Measurements from ENCODE around the gene WDCP. TPM values are rescaled to one million over a fixed set of nuclear protein-coding genes. Genes with fewer than 3 reads are reported as not detected.
"Not testable (repeated sequence)": the region's sequence is repeated elsewhere in the genome, so short reads cannot be mapped to it uniquely, and the experiment has no call there.

The WDCP gene, protein sequence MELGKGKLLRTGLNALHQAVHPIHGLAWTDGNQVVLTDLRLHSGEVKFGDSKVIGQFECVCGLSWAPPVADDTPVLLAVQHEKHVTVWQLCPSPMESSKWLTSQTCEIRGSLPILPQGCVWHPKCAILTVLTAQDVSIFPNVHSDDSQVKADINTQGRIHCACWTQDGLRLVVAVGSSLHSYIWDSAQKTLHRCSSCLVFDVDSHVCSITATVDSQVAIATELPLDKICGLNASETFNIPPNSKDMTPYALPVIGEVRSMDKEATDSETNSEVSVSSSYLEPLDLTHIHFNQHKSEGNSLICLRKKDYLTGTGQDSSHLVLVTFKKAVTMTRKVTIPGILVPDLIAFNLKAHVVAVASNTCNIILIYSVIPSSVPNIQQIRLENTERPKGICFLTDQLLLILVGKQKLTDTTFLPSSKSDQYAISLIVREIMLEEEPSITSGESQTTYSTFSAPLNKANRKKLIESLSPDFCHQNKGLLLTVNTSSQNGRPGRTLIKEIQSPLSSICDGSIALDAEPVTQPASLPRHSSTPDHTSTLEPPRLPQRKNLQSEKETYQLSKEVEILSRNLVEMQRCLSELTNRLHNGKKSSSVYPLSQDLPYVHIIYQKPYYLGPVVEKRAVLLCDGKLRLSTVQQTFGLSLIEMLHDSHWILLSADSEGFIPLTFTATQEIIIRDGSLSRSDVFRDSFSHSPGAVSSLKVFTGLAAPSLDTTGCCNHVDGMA
- total RNA-seq: 12.0 TPM

DNA sequence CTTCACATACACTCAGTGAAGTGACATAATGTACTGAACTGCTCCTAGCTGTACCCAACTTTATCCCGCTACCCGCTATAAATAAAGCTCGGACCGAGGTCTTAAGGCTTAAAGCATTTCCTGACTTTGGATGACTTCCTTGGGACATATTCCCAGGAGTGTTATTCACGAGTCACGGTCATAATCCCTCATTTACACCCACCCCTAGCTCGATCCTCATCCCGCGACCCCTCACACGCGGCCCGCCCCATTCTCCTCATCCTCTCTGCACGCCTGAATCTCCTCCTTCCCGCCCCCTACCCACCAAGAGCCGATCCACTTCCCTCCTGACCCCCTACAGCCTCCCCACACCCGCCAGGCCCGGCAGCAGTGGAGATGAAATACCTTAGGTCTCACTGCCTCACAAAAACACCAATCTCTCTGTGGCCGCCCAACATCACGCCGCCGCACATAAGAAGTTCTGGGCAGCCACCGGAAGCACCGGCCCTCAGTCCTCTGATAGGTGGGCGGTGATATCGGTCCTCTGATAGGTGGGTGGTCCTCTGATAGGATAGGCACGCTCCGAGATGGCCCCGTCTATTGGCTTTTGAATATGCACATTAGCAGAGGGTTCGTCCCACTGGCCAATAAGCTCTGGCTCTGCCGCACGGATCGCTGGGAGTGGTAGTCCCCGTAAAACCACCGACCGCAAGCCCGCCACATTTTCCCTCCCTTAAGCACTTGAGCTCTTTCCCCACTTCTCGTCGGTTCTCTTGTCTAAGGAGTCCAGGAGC is at the start of gene WDCP:
Gene WDCP, minus strand, starts transcription at position 462 of the 773 bp plus-strand sequence. CDS start 7,897 bp downstream, outside the sequence.
- H3K9ac ChIP-seq (ENCODE audit: low read depth in 1 of 3, low read length in 3 of 3): peak within 1 kb of the TSS; percentile 82 to 87 (median 85)
- no peaks in the 10 kb centered on the region for H3K9me3 ChIP-seq (ENCODE audit: control insufficient read depth in 3 of 3, low read length in 3 of 3)
- H3K4me1 ChIP-seq (ENCODE audit: control insufficient read depth in 3 of 3, insufficient read depth in 3 of 3, low read length in 3 of 3): peaks cover 9 to 22% (median 21%) of the 10 kb centered on the region in 3 donors
- H3K4me3 ChIP-seq (ENCODE audit: low read length in 3 of 3): peak within 1 kb of the TSS; percentile 82 to 97 (median 86)
- H3K36me3 ChIP-seq (ENCODE audit: control insufficient read depth in 3 of 3, insufficient read depth in 3 of 3, low read length in 3 of 3): no peaks in the 10 kb centered on the region
- peak within 1 kb of the TSS; percentile 49 for H3K27ac ChIP-seq (ENCODE audit: low read depth, low read length)
- peaks cover 0 to 11% (median 5%) of the 10 kb centered on the region in 3 donors for H3K27me3 ChIP-seq (ENCODE audit: control insufficient read depth in 3 of 3, insufficient read depth in 3 of 3, low read length in 3 of 3)

DNA sequence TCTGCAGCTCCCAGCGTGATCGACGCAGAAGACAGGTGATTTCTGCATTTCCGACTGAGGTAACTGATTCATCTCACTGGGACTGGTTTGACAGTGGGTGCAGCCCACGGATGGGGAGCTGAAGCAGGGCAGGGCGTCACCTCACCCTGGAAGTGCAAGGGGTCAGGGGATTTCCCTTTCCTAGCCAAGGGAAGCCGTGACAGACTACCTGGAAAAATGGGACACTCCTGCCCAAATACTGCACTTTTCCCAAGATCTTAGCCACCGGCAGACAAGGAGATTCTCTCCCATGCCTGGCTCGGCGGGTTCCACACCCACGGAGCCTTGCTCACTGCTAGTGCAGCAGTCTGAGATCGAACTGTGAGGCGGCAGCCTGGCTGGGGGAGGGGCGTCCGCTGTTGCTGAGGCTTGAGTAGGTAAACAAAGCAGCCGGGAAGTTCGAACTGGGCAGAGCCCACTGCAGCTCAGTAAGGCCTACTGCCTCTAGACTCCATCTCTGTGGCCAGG is 48.0 kb upstream of the WDCP start:
- not testable (repeated sequence) for H3K4me3 ChIP-seq (ENCODE audit: low read length in 3 of 3); H3K27me3 ChIP-seq (ENCODE audit: control insufficient read depth in 3 of 3, insufficient read depth in 3 of 3, low read length in 3 of 3); H3K9ac ChIP-seq (ENCODE audit: low read depth in 1 of 3, low read length in 3 of 3); H3K4me1 ChIP-seq (ENCODE audit: control insufficient read depth in 3 of 3, insufficient read depth in 3 of 3, low read length in 3 of 3); H3K27ac ChIP-seq (ENCODE audit: low read depth, low read length); H3K36me3 ChIP-seq (ENCODE audit: control insufficient read depth in 3 of 3, insufficient read depth in 3 of 3, low read length in 3 of 3); H3K9me3 ChIP-seq (ENCODE audit: control insufficient read depth in 3 of 3, low read length in 3 of 3)

DNA sequence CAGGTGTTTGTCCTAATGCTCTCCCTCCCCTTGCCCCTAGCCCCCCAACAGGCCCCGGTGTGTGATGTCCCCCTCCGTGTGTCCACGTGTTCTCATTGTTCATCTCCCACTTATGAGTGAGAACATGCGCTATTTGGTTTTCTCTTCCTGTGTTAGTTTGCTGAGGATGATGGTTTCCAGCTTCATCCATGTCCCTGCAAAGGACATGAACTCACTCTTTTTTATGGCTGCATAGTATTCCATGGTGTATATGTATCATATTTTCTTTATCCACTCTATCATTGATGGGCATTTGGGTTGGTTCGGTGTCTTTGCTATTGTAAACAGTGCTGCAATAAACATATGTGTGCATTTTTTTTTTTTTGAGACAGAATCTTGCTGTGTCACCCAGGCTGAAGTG is 46.1 kb upstream of the WDCP start:
- H3K4me1 ChIP-seq (ENCODE audit: control insufficient read depth in 3 of 3, insufficient read depth in 3 of 3, low read length in 3 of 3); H3K9me3 ChIP-seq (ENCODE audit: control insufficient read depth in 3 of 3, low read length in 3 of 3); H3K4me3 ChIP-seq (ENCODE audit: low read length in 3 of 3); H3K36me3 ChIP-seq (ENCODE audit: control insufficient read depth in 3 of 3, insufficient read depth in 3 of 3, low read length in 3 of 3); H3K9ac ChIP-seq (ENCODE audit: low read depth in 1 of 3, low read length in 3 of 3); H3K27ac ChIP-seq (ENCODE audit: low read depth, low read length); H3K27me3 ChIP-seq (ENCODE audit: control insufficient read depth in 3 of 3, insufficient read depth in 3 of 3, low read length in 3 of 3): not testable (repeated sequence)

DNA sequence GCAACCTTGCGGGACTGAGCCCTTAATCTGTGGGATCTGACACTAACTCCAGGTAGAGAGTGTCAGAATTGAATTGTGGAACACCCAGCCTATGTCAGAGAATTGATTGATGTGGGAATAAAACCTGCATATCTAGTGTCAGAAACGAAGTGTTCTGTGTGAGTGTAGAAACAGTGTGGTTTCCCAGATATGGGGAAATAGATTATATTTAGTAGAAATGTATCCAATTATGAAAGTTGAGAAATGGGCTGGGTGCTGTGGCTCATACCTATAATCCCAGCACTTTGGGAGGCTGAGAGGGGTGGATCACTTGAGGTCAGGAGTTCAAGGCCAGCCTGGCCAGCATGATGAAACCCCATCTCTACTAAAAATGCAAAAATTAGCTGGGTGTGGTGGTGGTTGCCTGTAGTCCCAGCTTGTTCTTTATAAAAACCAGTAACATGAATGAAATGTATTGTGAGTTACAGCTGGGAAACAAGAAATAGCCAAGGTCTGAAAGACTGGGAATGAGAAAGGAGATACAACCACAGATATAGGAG is 41.7 kb upstream of the WDCP start:
- peaks cover 0 to 2% (median 0%) of the 10 kb centered on the region in 3 donors for H3K36me3 ChIP-seq (ENCODE audit: control insufficient read depth in 3 of 3, insufficient read depth in 3 of 3, low read length in 3 of 3)
- no peak overlapping the region for H3K4me3 ChIP-seq (ENCODE audit: low read length in 3 of 3)
- H3K27ac ChIP-seq (ENCODE audit: low read depth, low read length): no peak overlapping the region
- peaks cover 9 to 17% (median 12%) of the 10 kb centered on the region in 3 donors for H3K4me1 ChIP-seq (ENCODE audit: control insufficient read depth in 3 of 3, insufficient read depth in 3 of 3, low read length in 3 of 3)
- H3K9me3 ChIP-seq (ENCODE audit: control insufficient read depth in 3 of 3, low read length in 3 of 3): no peaks in the 10 kb centered on the region
- no peaks in the 10 kb centered on the region for H3K27me3 ChIP-seq (ENCODE audit: control insufficient read depth in 3 of 3, insufficient read depth in 3 of 3, low read length in 3 of 3)
- no peak overlapping the region for H3K9ac ChIP-seq (ENCODE audit: low read depth in 1 of 3, low read length in 3 of 3)

DNA sequence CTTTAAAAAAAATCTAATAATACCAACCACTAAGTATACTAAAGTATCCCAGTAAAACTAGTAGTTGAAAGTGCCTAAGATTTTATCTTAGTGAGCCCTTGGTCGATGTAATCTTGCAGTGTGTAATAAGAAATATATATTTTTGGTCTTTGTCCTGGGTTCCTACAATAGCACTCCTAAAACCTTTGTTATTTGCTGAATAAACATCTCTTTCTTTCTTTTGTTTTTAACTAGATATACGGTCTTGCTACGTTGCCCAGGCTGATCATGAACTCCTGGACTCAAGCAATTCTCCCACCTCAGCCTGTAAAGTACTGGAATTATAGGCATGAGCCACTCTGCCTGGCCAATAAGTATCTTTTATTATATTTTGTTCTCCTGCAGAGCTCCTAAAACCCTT is 39.8 kb upstream of the WDCP start:
- Histone ChIP-seq H3K9me3 (ENCODE audit: control insufficient read depth in 3 of 3, low read length in 3 of 3) (no peaks in the 10 kb centered on the region), H3K4me3 (ENCODE audit: low read length in 3 of 3) (no peak overlapping the region), H3K27ac (ENCODE audit: low read depth, low read length) (no peak overlapping the region), H3K36me3 (ENCODE audit: control insufficient read depth in 3 of 3, insufficient read depth in 3 of 3, low read length in 3 of 3) (peaks cover 3 to 7% (median 4%) of the 10 kb centered on the region in 3 donors), H3K4me1 (ENCODE audit: control insufficient read depth in 3 of 3, insufficient read depth in 3 of 3, low read length in 3 of 3) (peaks cover 16 to 27% (median 18%) of the 10 kb centered on the region in 3 donors), H3K9ac (ENCODE audit: low read depth in 1 of 3, low read length in 3 of 3) (no peak overlapping the region), H3K27me3 (ENCODE audit: control insufficient read depth in 3 of 3, insufficient read depth in 3 of 3, low read length in 3 of 3) (no peaks in the 10 kb centered on the region)

DNA sequence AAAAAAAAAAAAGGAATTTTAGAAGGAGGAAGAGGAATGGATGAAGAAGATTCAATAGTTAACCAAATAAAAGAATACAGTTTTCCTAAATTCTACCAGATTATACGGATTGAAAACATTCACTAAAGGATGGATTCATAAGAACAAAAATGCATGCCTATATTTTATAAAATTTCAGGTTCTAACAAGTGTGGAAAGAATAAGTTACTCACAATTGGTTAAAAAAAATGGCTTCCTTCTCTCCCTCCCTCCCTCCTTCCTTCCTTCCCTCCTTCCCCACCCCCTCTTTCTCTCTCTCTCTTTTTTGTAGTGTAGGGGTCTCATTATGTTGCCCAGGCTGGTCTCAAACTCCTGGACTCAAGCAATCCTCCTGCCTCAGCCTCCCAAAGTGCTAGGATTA is 39.0 kb upstream of the WDCP start:
- H3K4me3 ChIP-seq (ENCODE audit: low read length in 3 of 3): no peak overlapping the region
- peaks cover 6 to 7% (median 7%) of the 10 kb centered on the region in 3 donors for H3K36me3 ChIP-seq (ENCODE audit: control insufficient read depth in 3 of 3, insufficient read depth in 3 of 3, low read length in 3 of 3)
- no peak overlapping the region for H3K27ac ChIP-seq (ENCODE audit: low read depth, low read length)

DNA sequence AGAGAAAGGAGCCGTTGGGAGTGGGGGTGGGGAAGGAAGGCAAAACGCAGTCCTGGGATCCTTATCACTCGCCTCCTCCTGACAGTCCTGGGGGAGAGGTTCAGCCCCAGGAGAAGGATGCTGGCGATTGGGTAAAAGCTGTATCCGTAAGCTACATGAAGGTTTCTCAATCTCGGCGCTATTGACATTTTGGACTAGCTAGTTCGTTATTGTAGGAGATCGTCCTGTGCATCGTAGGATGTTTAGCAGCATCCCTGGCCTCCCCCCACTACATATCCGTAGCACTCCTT is 38.0 kb upstream of the WDCP start:
- Histone ChIP-seq H3K9ac (ENCODE audit: low read depth in 1 of 3, low read length in 3 of 3) (peak overlapping the region; percentile 52 to 85 (median 81)), H3K9me3 (ENCODE audit: control insufficient read depth in 3 of 3, low read length in 3 of 3) (no peaks in the 10 kb centered on the region), H3K27me3 (ENCODE audit: control insufficient read depth in 3 of 3, insufficient read depth in 3 of 3, low read length in 3 of 3) (no peaks in the 10 kb centered on the region), H3K4me1 (ENCODE audit: control insufficient read depth in 3 of 3, insufficient read depth in 3 of 3, low read length in 3 of 3) (peaks cover 16 to 27% (median 18%) of the 10 kb centered on the region in 3 donors), H3K4me3 (ENCODE audit: low read length in 3 of 3) (peak overlapping the region; percentile 80 to 84 (median 82)), H3K36me3 (ENCODE audit: control insufficient read depth in 3 of 3, insufficient read depth in 3 of 3, low read length in 3 of 3) (peaks cover 6 to 11% (median 8%) of the 10 kb centered on the region in 3 donors), H3K27ac (ENCODE audit: low read depth, low read length) (peak overlapping the region; percentile 77)

More for the DNA sequence above, 39.0 kb upstream of the WDCP start:
- no peaks in the 10 kb centered on the region for H3K27me3 ChIP-seq (ENCODE audit: control insufficient read depth in 3 of 3, insufficient read depth in 3 of 3, low read length in 3 of 3)
- no peaks in the 10 kb centered on the region for H3K9me3 ChIP-seq (ENCODE audit: control insufficient read depth in 3 of 3, low read length in 3 of 3)
- H3K4me1 ChIP-seq (ENCODE audit: control insufficient read depth in 3 of 3, insufficient read depth in 3 of 3, low read length in 3 of 3): peaks cover 16 to 27% (median 18%) of the 10 kb centered on the region in 3 donors
- no peak overlapping the region for H3K9ac ChIP-seq (ENCODE audit: low read depth in 1 of 3, low read length in 3 of 3)

DNA sequence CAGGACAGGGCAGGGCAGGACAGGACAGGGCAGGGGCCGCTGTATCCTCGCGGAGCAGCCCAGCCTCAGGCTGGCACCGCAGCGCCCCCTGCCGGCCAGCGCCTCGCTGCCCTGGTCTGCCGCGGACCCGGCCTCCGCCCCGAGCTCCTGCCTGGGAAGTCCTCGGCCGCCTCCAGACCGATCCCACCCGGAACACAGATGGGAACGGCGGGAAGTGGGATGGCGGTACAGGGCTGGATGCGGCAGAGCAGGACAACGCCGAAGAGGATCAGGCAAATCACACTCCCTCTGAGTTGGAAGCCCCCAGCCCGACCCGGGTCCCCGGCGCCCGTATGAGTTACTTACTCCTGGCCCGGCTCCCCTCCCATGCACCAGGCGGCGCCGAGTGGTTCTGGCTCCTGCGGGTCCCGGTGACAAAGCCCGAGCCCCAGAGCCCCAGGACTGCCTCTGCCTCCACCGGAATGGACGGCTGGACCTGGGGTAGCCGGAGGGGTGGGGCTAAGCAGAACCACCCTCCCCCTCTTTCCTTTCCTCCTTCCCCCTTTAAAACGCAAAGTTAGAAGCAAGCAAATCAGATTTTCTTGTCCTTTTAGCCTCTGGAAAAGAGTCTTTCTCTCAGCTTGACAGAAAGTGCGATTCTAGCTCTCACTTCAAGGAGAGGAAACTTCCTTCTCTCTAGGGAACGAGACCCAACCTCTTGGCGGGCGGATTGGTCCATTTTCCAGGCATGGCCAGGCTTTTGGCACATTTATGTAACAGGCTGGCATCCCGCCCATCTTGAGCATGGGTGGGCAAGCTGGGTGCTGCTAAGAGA is 37.4 kb upstream of the WDCP start, which contains the start of gene TP53I3:
Gene TP53I3, minus strand, starts transcription at position 449 of the 814 bp plus-strand sequence. CDS start 508 bp downstream, outside the sequence.
- peak within 1 kb of the TSS; percentile 80 to 84 (median 82) for H3K4me3 ChIP-seq (ENCODE audit: low read length in 3 of 3)
- H3K36me3 ChIP-seq (ENCODE audit: control insufficient read depth in 3 of 3, insufficient read depth in 3 of 3, low read length in 3 of 3): peaks cover 6 to 11% (median 8%) of the 10 kb centered on the region in 3 donors
- H3K9me3 ChIP-seq (ENCODE audit: control insufficient read depth in 3 of 3, low read length in 3 of 3): no peaks in the 10 kb centered on the region
- no peaks in the 10 kb centered on the region for H3K27me3 ChIP-seq (ENCODE audit: control insufficient read depth in 3 of 3, insufficient read depth in 3 of 3, low read length in 3 of 3)
- peaks cover 16 to 27% (median 18%) of the 10 kb centered on the region in 3 donors for H3K4me1 ChIP-seq (ENCODE audit: control insufficient read depth in 3 of 3, insufficient read depth in 3 of 3, low read length in 3 of 3)
- H3K9ac ChIP-seq (ENCODE audit: low read depth in 1 of 3, low read length in 3 of 3): peak within 1 kb of the TSS; percentile 72 to 85 (median 81)
- peak within 1 kb of the TSS; percentile 77 for H3K27ac ChIP-seq (ENCODE audit: low read depth, low read length)

Measured in skeletal muscle tissue (tissue), 4 donors.